MM.1S (cell line): ENCODE data around the gene SEL1L3.

ENCODE experiments used
- DNase-seq: peaks from one replicate; pipeline ENCODE4 v3.0.0-alpha.2; 2015
- H2AFZ ChIP-seq: fragments of 300-600 bp; sonication (generic); 2 replicates; pipeline ENCODE4 v1.6.0; 2016; ENCODE audit warnings: antibody characterized with exemption, low read length
- H3F3A ChIP-seq: fragments of 300-600 bp; sonication (generic); 2 replicates; pipeline ENCODE4 v1.6.1; 2016; ENCODE audit warnings: mild to moderate bottlenecking, antibody characterized with exemption, low read length, moderate library complexity, mixed read lengths; ENCODE audit not compliant: insufficient read depth
- H3K27ac ChIP-seq: fragments of 300-600 bp; sonication (generic); 2 replicates; pipeline ENCODE4 v1.5.1; 2016; ENCODE audit warnings: mild to moderate bottlenecking, low read length
- H3K27me3 ChIP-seq: fragments of 300-600 bp; sonication (generic); replicated peaks from 2 replicates; pipeline ENCODE4 v1.6.0; 2016; ENCODE audit warnings: low read length; ENCODE audit not compliant: insufficient read depth
- H3K36me3 ChIP-seq: fragments of 300-600 bp; sonication (generic); replicated peaks from 2 replicates; pipeline ENCODE4 v1.6.1; 2016; ENCODE audit warnings: mild to moderate bottlenecking, low read length, mixed read lengths; ENCODE audit not compliant: insufficient read depth
- H3K4me1 ChIP-seq: fragments of 300-600 bp; sonication (generic); 2 replicates; pipeline ENCODE4 v1.6.1; 2016; ENCODE audit warnings: low read length, mixed read lengths
- H3K4me2 ChIP-seq: fragments of 300-600 bp; sonication (generic); 2 replicates; pipeline ENCODE4 v1.6.0; 2016; ENCODE audit warnings: low read depth, low read length
- H3K4me3 ChIP-seq: fragments of 300-600 bp; sonication (generic); 2 replicates; pipeline ENCODE4 v1.5.1; 2016; ENCODE audit warnings: low read length, mixed read lengths
- H3K79me2 ChIP-seq: fragments of 300-600 bp; sonication (generic); 2 replicates; pipeline ENCODE4 v1.6.1; 2016; ENCODE audit warnings: mixed run types, low read length, mixed read lengths
- H3K9ac ChIP-seq: fragments of 300-600 bp; sonication (generic); 2 replicates; pipeline ENCODE4 v1.6.1; 2016; ENCODE audit warnings: low read length, mixed read lengths
- H3K9me2 ChIP-seq: fragments of 300-600 bp; sonication (generic); replicated peaks from 2 replicates; pipeline ENCODE4 v1.6.1; 2016; ENCODE audit warnings: mild to moderate bottlenecking, low read length, mixed read lengths; ENCODE audit not compliant: insufficient read depth
- H3K9me3 ChIP-seq: fragments of 300-600 bp; sonication (generic); replicated peaks from 2 replicates; pipeline ENCODE4 v1.6.1; 2016; ENCODE audit warnings: mild to moderate bottlenecking, low read length, mixed read lengths; ENCODE audit not compliant: insufficient read depth
- H4K20me1 ChIP-seq: fragments of 300-600 bp; sonication (generic); 2 replicates; pipeline ENCODE4 v1.6.1; 2016; ENCODE audit warnings: mild to moderate bottlenecking, low read length, moderate library complexity, mixed read lengths; ENCODE audit not compliant: insufficient read depth
- EZH2 ChIP-seq: fragments of 300-600 bp; sonication (generic); optimal IDR thresholded peaks from 2 replicates; pipeline ENCODE3; 2017; ENCODE audit warnings: low read depth, mild to moderate bottlenecking, antibody characterized with exemption, low read length, mixed read lengths
- EZH2phosphoT487 ChIP-seq: fragments of 300-600 bp; sonication (generic); IDR thresholded peaks from 2 replicates; pipeline ENCODE4 v1.6.1; 2018; ENCODE audit warnings: antibody characterized with exemption, low read length
- TF ChIP-seq, protein P1 (sequence below): fragments of 300-600 bp; sonication (generic); IDR thresholded peaks from 2 replicates; pipeline ENCODE4 v1.5.1; 2016; ENCODE audit warnings: antibody characterized with exemption, low read length, mixed read lengths

Gene SEL1L3

DNA sequence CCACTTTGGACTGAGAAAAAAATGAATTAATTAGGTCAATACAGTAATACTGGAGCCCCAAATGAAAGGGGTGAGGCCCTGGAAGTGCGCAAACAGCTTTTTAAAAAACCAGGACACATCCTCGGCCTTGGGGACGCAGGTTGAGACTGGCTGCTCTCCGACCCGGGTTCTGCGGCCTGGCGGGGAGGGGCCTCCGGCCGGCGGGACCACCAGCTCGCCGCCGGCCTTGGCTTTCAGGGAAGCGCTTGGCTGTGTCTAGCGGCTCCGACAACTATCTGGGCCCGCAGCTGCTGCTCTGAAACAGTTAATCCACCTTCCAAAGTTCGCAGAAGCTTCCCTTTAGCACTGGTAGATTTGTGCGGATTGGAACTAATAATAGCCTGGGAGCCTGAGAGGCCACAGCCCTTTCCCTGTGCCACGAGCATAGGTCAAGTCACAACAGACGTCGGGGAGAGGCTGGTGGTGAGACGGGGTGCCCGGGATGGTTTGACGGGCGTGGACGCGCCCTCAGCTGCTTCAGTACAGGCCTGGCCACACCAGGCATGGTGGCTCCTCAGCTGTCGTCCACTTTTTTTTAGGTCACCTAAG lies 1.1 kb upstream of the SEL1L3 start:
- H3K79me2 ChIP-seq = peaks cover 35% of the 10 kb centered on the region
- no peaks in the 10 kb centered on the region for H3K9me3 ChIP-seq
- no peak for TF ChIP-seq EZH2
- TF ChIP-seq, protein P1, sequence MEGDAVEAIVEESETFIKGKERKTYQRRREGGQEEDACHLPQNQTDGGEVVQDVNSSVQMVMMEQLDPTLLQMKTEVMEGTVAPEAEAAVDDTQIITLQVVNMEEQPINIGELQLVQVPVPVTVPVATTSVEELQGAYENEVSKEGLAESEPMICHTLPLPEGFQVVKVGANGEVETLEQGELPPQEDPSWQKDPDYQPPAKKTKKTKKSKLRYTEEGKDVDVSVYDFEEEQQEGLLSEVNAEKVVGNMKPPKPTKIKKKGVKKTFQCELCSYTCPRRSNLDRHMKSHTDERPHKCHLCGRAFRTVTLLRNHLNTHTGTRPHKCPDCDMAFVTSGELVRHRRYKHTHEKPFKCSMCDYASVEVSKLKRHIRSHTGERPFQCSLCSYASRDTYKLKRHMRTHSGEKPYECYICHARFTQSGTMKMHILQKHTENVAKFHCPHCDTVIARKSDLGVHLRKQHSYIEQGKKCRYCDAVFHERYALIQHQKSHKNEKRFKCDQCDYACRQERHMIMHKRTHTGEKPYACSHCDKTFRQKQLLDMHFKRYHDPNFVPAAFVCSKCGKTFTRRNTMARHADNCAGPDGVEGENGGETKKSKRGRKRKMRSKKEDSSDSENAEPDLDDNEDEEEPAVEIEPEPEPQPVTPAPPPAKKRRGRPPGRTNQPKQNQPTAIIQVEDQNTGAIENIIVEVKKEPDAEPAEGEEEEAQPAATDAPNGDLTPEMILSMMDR = no peak
- TF ChIP-seq EZH2phosphoT487 = no peak
- H4K20me1 ChIP-seq = no peaks in the 10 kb centered on the region
- DNase-seq = no peak
- H3K27ac ChIP-seq = no peak overlapping the region
- no peak overlapping the region for H3K4me2 ChIP-seq
- no peaks in the 10 kb centered on the region for H3K36me3 ChIP-seq
- H3K9me2 ChIP-seq = no peaks in the 10 kb centered on the region
- no peaks in the 10 kb centered on the region for H3K27me3 ChIP-seq
- no peak overlapping the region for H3K9ac ChIP-seq
- H3F3A ChIP-seq = peaks cover 14% of the 10 kb centered on the region
- no peak overlapping the region for H3K4me3 ChIP-seq
- peaks cover 20% of the 10 kb centered on the region for H3K4me1 ChIP-seq
- no peak overlapping the region for H2AFZ ChIP-seq

- H3K9ac ChIP-seq = no peak overlapping the region
- peak overlapping the region; percentile 47; the same call in 1 of the 2 replicates for H3K4me3 ChIP-seq
- H2AFZ ChIP-seq = no peak overlapping the region
- no peaks in the 10 kb centered on the region for H4K20me1 ChIP-seq
- H3K9me2 ChIP-seq = no peaks in the 10 kb centered on the region
- no peaks in the 10 kb centered on the region for H3K27me3 ChIP-seq
- peaks cover 14% of the 10 kb centered on the region for H3F3A ChIP-seq
- peaks cover 39% of the 10 kb centered on the region for H3K79me2 ChIP-seq
- no peak overlapping the region for H3K27ac ChIP-seq
- no peak for TF ChIP-seq EZH2phosphoT487
- TF ChIP-seq, protein P1 = peak; percentile 30
- H3K4me1 ChIP-seq = peaks cover 20% of the 10 kb centered on the region
- no peaks in the 10 kb centered on the region for H3K9me3 ChIP-seq
- peak overlapping the region; percentile 53; the same call in 1 of the 2 replicates for H3K4me2 ChIP-seq
- no peaks in the 10 kb centered on the region for H3K36me3 ChIP-seq
- no peak for DNase-seq
Measured at GRCh38 chr4:25863347-25863784, 578 bp upstream of the SEL1L3 start.

GRCh38 chr4:25861951-25862410 lies 807 bp downstream of the SEL1L3 start:
- TF ChIP-seq EZH2 = no peak
- TF ChIP-seq, protein P1 = no peak
- TF ChIP-seq EZH2phosphoT487 = no peak
- Histone ChIP-seq H3K27ac (peak overlapping the region; percentile 47; the same call in 1 of the 2 replicates), H3K4me3 (peak overlapping the region; percentile 85), H3K36me3 (no peaks in the 10 kb centered on the region), H3F3A (peaks cover 14% of the 10 kb centered on the region), H3K4me2 (peak overlapping the region; percentile 61), H2AFZ (peak overlapping the region; percentile 55), H4K20me1 (no peaks in the 10 kb centered on the region), H3K4me1 (peaks cover 20% of the 10 kb centered on the region), H3K27me3 (no peaks in the 10 kb centered on the region), H3K9ac (peak overlapping the region; percentile 67; the same call in 1 of the 2 replicates), H3K79me2 (peaks cover 53% of the 10 kb centered on the region), H3K9me2 (no peaks in the 10 kb centered on the region), H3K9me3 (no peaks in the 10 kb centered on the region)
- peak; percentile 53 for DNase-seq
